HepG2 (cell line): ENCODE results near the gene SCGB1C1. TPM values are rescaled to one million over a fixed set of nuclear protein-coding genes. Genes with fewer than 3 reads are reported as not detected.
A peak's percentile ranks its signal among the peaks of the same experiment; 100 is the strongest.
"Not testable (repeated sequence)": the region's sequence is repeated elsewhere in the genome, so short reads cannot be mapped to it uniquely, and the experiment has no call there.

Source experiments
- ATAC-seq: fragments of 200-7000 bp; cut with Tn5 transposase; 3 replicates; pipeline ENCODE4 v1.9.1; 2020; ENCODE audit warnings: mild to moderate bottlenecking, moderate library complexity
- BruUV-seq: library from RNA; stranded (reverse); fragments of 400-500 nt; replicated peaks from 2 replicates; lab custom pipeline; 2021; lab: Mats Ljungman, UMichigan
- CTCF ChIA-PET: fragments of 300-600 bp; formaldehyde crosslinking; extraction: SDS; loops from one replicate; lab custom pipeline; 2021; ENCODE audit warnings: low total read pairs, inconsistent platforms, low intra/inter-chr PET ratio; lab: Yijun Ruan, JAX
- POLR2A ChIA-PET: fragments of 350-600 bp; sonication (Branson Sonifier 250); formaldehyde crosslinking; loops from one replicate; lab custom pipeline; 2020; ENCODE audit warnings: antibody characterized with exemption, inconsistent platforms; lab: Yijun Ruan, JAX
- DNase-seq: peaks from one replicate; pipeline ENCODE4 v3.0.0-alpha.2; 2015; ENCODE audit warnings: low spot score
- FAIRE-seq: peaks from 3 replicates; lab custom pipeline; 2011; peaks lifted over from hg19 to GRCh38; lab: Jason Lieb, UNC
- H2AFZ ChIP-seq: one replicate; pipeline ENCODE4 v1.6.1; 2011; ENCODE audit warnings: low read length, inconsistent platforms
- H3K27ac ChIP-seq: fragments of 300-600 bp; 3 replicates; pipeline ENCODE4 v1.8.0; 2011; ENCODE audit warnings: mixed run types, mild to moderate bottlenecking, mixed read lengths, low read length, inconsistent platforms; ENCODE audit not compliant: insufficient read depth; ENCODE audit errors: extremely low read length
- H3K27me3 ChIP-seq, 2 experiments: fragments of 200-600 bp in 1 of 2; 2 replicates in 1 of 2; 3 replicates in 1 of 2; pipeline versions ENCODE4 v1.6.0 to v1.8.0; 2011; ENCODE audit warnings: low read length in 2 of 2, mild to moderate bottlenecking in 2 of 2, moderate library complexity in 2 of 2, inconsistent platforms in 1 of 2; ENCODE audit not compliant: insufficient read depth in 2 of 2, control insufficient read depth in 1 of 2
- H3K36me3 ChIP-seq, 2 experiments: fragments of 200-600 bp in 1 of 2; replicated peaks in 1 of 2; 2 replicates in 1 of 2; 3 replicates in 1 of 2; pipeline versions ENCODE4 v1.5.1 to v1.8.0; 2011; ENCODE audit warnings: low read length in 2 of 2, inconsistent platforms in 1 of 2; ENCODE audit not compliant: insufficient read depth in 2 of 2, control insufficient read depth in 1 of 2
- H3K4me1 ChIP-seq: 2 replicates; pipeline ENCODE4 v1.5.1; 2012; ENCODE audit warnings: low read length, inconsistent platforms; ENCODE audit not compliant: insufficient read depth
- H3K4me2 ChIP-seq: 2 replicates; pipeline ENCODE4 v1.6.0; 2011; ENCODE audit warnings: low read depth, low read length, inconsistent platforms
- H3K4me3 ChIP-seq, 3 experiments: fragments of 200-600 bp in 1 of 3; sonication (generic), shearing (Covaris generic) in 1 of 3; replicated peaks in 1 of 3; 2 replicates each; pipeline ENCODE4 v1.5.1; 2011 to 2016; ENCODE audit warnings: low read length in 3 of 3, inconsistent platforms in 2 of 3, low read depth in 2 of 3, mild to moderate bottlenecking in 2 of 3, control low read depth in 1 of 3, mixed read lengths in 1 of 3; ENCODE audit not compliant: insufficient read depth in 1 of 3
- H3K79me2 ChIP-seq: one replicate; pipeline ENCODE4 v1.6.1; 2011; ENCODE audit warnings: low read length, inconsistent platforms; ENCODE audit not compliant: insufficient read depth
- H3K9ac ChIP-seq: 2 replicates; pipeline ENCODE4 v1.6.0; 2011; ENCODE audit warnings: mild to moderate bottlenecking, low read depth, low read length, inconsistent platforms; ENCODE audit not compliant: insufficient read depth
- H3K9me3 ChIP-seq: 2 replicates; pipeline ENCODE4 v1.5.1; 2012; ENCODE audit warnings: mild to moderate bottlenecking, low read length
- H4K20me1 ChIP-seq: 2 replicates; pipeline ENCODE4 v1.6.0; 2011; ENCODE audit warnings: inconsistent platforms, mild to moderate bottlenecking, low read length, moderate library complexity; ENCODE audit not compliant: insufficient read depth
- RAD21 ChIP-seq: fragments of 450-650 bp; formaldehyde crosslinking; IDR thresholded peaks from 2 replicates; pipeline ENCODE4 v1.5.0; 2020; ENCODE audit warnings: mild to moderate bottlenecking
- STAG1 ChIP-seq: sonication (generic); formaldehyde crosslinking; IDR thresholded peaks from 2 replicates; pipeline ENCODE4 v1.4.0; 2020; ENCODE audit warnings: missing genetic modification reagents
- WGBS: methylation state at CpG from one replicate; pipeline ENCODE4 v1.1.6; 2017; ENCODE audit warnings: low lambda C conversion rate; 5-methylcytosine and 5-hydroxymethylcytosine counted together
- in situ Hi-C: cut with HindIII; loops from 2 replicates; pipeline ENCODE4 v1.10.0; 2017; ENCODE audit warnings: low pct_unique_long_range_greater_than_20kb; ENCODE audit not compliant: extremely low pct_ligation_motif_present
- intact Hi-C: fragments of 100-400 bp; cut with micrococcal nuclease; formaldehyde crosslinking; loops from one replicate; pipeline ENCODE4 v1.10.0; 2022; ENCODE audit not compliant: unreplicated experiment
- polyA plus RNA-seq, 8 experiments: library from polyadenylated mRNA; depleted of rRNA in 3 of 8; stranded (reverse) in 7 of 8; unstranded in 1 of 8; fragments of >200 nt; fragmentation: Illumina TruSeq in 4 of 8; extraction: Trizol in 4 of 8; gene quantifications; 2 replicates each; pipeline versions ENCODE4 v1.2.1 to v1.2.3, GENCODE V29; 2011 to 2016; ENCODE audit warnings: low read depth in 4 of 8, missing spikeins in 1 of 8, mixed read lengths in 1 of 8; ENCODE audit not compliant: insufficient read depth in 1 of 8
- total RNA-seq, 5 experiments: library from RNA; depleted of rRNA; stranded (reverse); fragments of >200 nt; fragmentation: Illumina TruSeq; extraction: Trizol; gene quantifications; 2 replicates each; pipeline ENCODE4 v1.2.3, GENCODE V29; 2016; ENCODE audit warnings: low read depth in 1 of 5

Gene SCGB1C1
- total and polyA plus RNA-seq, 2 of the 13 experiments (the other 11 are each of a cell fraction or from before 2014, with no cell fraction given) = not detected

- H3K9me3 ChIP-seq, H3K27ac ChIP-seq, POLR2A ChIA-PET, H3K4me2 ChIP-seq, H3K4me1 ChIP-seq, H3K27me3 ChIP-seq, H2AFZ ChIP-seq, H3K36me3 ChIP-seq, BruUV-seq, H4K20me1 ChIP-seq, H3K79me2 ChIP-seq, intact Hi-C loops, H3K4me3 ChIP-seq, CTCF ChIA-PET, DNase-seq, H3K9ac ChIP-seq, in situ Hi-C loops: not testable (repeated sequence)
- 96% methylated on average over 2 of the region's 8 CpGs for whole genome bisulfite sequencing
- FAIRE-seq (peak; percentile 99), ATAC-seq (peak; percentile 58)
- TF ChIP-seq RAD21 (CRISPR knock-in tag) (0 out of 2 replicates have a peak, but pooled peaks have one; percentile 13), STAG1 (CRISPR knock-in tag) (peak; percentile 4; the same call in 1 of the 2 replicates)
Measured at GRCh38 chr11:191490-192478, 1.1 kb upstream of the SCGB1C1 start.

DNA sequence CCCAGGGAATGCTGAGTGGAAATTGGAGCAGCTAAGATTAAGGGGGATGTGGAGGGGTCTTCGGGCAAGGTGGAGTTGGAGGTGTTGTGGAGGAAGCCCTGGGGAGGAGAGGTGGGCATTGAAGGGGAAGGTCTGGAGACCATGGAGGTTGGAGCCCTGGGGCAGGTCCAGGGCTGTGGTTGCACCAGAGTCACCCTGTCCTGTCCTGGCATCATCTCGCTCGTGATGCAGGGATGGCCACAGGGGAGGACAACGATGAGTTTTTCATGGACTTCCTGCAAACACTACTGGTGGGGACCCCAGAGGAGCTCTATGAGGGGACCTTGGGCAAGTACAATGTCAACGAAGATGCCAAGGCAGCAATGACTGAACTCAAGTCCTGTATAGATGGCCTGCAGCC is 603 bp downstream of the SCGB1C1 start:
- POLR2A ChIA-PET, ATAC-seq, H3K4me3 ChIP-seq, in situ Hi-C loops, H3K79me2 ChIP-seq, H3K36me3 ChIP-seq, H3K27me3 ChIP-seq, H3K9ac ChIP-seq, H3K27ac ChIP-seq, BruUV-seq, intact Hi-C loops, DNase-seq, H4K20me1 ChIP-seq, H3K4me2 ChIP-seq, H3K4me1 ChIP-seq, FAIRE-seq, H3K9me3 ChIP-seq, H2AFZ ChIP-seq, CTCF ChIA-PET: not testable (repeated sequence)
- WGBS = 18% methylated on average over 5 of the region's 5 CpGs
